Pancreas (tissue), 10 donors: ENCODE data around the gene OSMR. TPM values are rescaled to one million over a fixed set of nuclear protein-coding genes. Genes with fewer than 3 reads are reported as not detected.

Experiments
- ATAC-seq, 4 donors: fragments of 200-7000 bp; cut with Tn5 transposase; one replicate each; pipeline versions ENCODE4 v1.8.0 to v1.9.1; 2020; ENCODE audit warnings: mild to moderate bottlenecking in 4 of 4, moderate library complexity in 4 of 4
- DNase-seq, 6 donors: peaks; one replicate each; pipeline ENCODE4 v3.0.0-alpha.2; 2020
- FAIRE-seq: peaks from 2 replicates; lab custom pipeline; 2012; peaks lifted over from hg19 to GRCh38; lab: Jason Lieb, UNC
- H3K27ac ChIP-seq, 4 donors: fragments of 200-600 bp; sonication (generic); 1 replicate in 3 of 4; 2 replicates in 1 of 4; pipeline versions ENCODE4 v1.5.0 to v1.8.0; 2020
- H3K27me3 ChIP-seq, 4 donors: fragments of 200-600 bp; one replicate each; pipeline ENCODE4 v1.8.0; 2021
- H3K36me3 ChIP-seq, 3 donors: fragments of 200-600 bp; sonication (generic) in 1 of 3; one replicate each; pipeline versions ENCODE4 v1.5.0 to v1.8.0; 2020 to 2021
- H3K4me1 ChIP-seq, 3 donors: fragments of 200-600 bp; one replicate each; pipeline ENCODE4 v1.8.0; 2021
- H3K4me3 ChIP-seq, 4 donors: fragments of 200-600 bp; sonication (generic) in 2 of 4; one replicate each; pipeline versions ENCODE4 v1.5.0 to v1.8.0; 2020 to 2021
- H3K9me3 ChIP-seq, 4 donors: fragments of 200-600 bp; one replicate each; pipeline ENCODE4 v1.8.0; 2021
- WGBS, 2 donors: extraction: QIAGEN DNeasy Blood & Tissue Kit; methylation state at CpG; one replicate each; pipeline ENCODE4 v1.1.7; 2013; 5-methylcytosine and 5-hydroxymethylcytosine counted together
- intact Hi-C, 3 donors: fragments of 100-400 bp; cut with DNase I; formaldehyde crosslinking; loops; one replicate each; pipeline versions ENCODE4 v1.11.1 to v1.14.2; 2022
- polyA plus RNA-seq, 2 donors: library from polyadenylated mRNA; stranded (reverse); fragments of 200-250 nt; gene quantifications; one replicate each; pipeline ENCODE4 v1.2.3, GENCODE V29; 2013
- total RNA-seq, 6 donors: library from RNA; stranded (reverse); fragmentation: NEBNext Ultra II Directional in 4 of 6; extraction: Animal tissue kit (Norgen Biotek cat#: 25700) in 4 of 6; gene quantifications; one replicate each; pipeline versions ENCODE4 v1.2.1 to v1.2.4, GENCODE V29; 2021 to 2023
- TF ChIP-seq, protein P1 (sequence below), 4 donors: fragments of 200-600 bp; sonication (generic) in 3 of 4; IDR thresholded peaks; one replicate each; pipeline versions ENCODE4 v1.5.0 to v1.8.0; 2021; ENCODE audit warnings: antibody characterized with exemption in 4 of 4
- donor health status: healthy with polysubstance abuse.
- donor health status: DM: no; HTN: no; CAD: no; lungs with moderate emphysema.
- donor health status: DM: no; HTN: no; CAD: no.
- donor health status: control.
- donor health status: control.
- donor health status: Bipolar disorder and iron deficiency.
- donor health status: DM: yes; HTN: yes; CAD: no.
- donor health status: DM: no; HTN: no; CAD: no.
- donor health status: DM: no; HTN: no; CAD: no.
- donor health status: DM: yes; HTN: yes; CAD: no.

Gene OSMR
- total and polyA plus RNA-seq, 8 donors: 5.5 to 29.0 (median 9.1) TPM

DNA sequence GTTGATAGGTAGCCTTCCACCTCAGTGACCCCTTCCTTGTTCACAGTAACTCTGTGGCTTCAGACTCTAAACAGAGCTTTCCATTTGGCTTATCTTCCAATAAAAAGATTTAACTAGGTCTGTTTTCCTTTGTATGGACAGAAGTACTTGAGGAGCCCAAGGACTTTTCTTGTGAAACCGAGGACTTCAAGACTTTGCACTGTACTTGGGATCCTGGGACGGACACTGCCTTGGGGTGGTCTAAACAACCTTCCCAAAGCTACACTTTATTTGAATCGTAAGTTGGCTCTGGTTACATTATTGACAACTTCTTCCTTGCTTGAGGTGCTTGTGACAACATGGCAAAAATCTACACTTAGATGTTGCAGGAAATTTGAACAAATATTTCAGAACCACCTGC lies 39.4 kb downstream of the OSMR start:
- FAIRE-seq (no peak), DNase-seq (no peak), ATAC-seq (no peak)
- 85 to 92% methylated on average over 3 of the region's 3 CpGs for WGBS, 2 donors
- Histone ChIP-seq H3K27ac (no peak overlapping the region), H3K4me3 (no peak overlapping the region), H3K27me3 (no peaks in the 10 kb centered on the region), H3K9me3 (no peaks in the 10 kb centered on the region), H3K4me1 (no peaks in the 10 kb centered on the region), H3K36me3 (peaks cover 0 to 6% (median 0%) of the 10 kb centered on the region in 3 donors)
- TF ChIP-seq, protein P1, sequence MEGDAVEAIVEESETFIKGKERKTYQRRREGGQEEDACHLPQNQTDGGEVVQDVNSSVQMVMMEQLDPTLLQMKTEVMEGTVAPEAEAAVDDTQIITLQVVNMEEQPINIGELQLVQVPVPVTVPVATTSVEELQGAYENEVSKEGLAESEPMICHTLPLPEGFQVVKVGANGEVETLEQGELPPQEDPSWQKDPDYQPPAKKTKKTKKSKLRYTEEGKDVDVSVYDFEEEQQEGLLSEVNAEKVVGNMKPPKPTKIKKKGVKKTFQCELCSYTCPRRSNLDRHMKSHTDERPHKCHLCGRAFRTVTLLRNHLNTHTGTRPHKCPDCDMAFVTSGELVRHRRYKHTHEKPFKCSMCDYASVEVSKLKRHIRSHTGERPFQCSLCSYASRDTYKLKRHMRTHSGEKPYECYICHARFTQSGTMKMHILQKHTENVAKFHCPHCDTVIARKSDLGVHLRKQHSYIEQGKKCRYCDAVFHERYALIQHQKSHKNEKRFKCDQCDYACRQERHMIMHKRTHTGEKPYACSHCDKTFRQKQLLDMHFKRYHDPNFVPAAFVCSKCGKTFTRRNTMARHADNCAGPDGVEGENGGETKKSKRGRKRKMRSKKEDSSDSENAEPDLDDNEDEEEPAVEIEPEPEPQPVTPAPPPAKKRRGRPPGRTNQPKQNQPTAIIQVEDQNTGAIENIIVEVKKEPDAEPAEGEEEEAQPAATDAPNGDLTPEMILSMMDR (IDR thresholded peaks at IDR 0.05): no peak
- intact Hi-C loops: no loop called here

- Histone ChIP-seq H3K27me3 (no peaks in the 10 kb centered on the region), H3K27ac (no peak overlapping the region), H3K4me1 (no peaks in the 10 kb centered on the region), H3K4me3 (no peak overlapping the region), H3K36me3 (peaks cover 0 to 6% (median 0%) of the 10 kb centered on the region in 3 donors), H3K9me3 (no peaks in the 10 kb centered on the region)
- FAIRE-seq (no peak), DNase-seq (no peak), ATAC-seq (no peak)
- WGBS, 2 donors: 71 to 81% methylated on average over 8 of the region's 8 CpGs
- intact Hi-C loops: no loop called here
- TF ChIP-seq, protein P1 (IDR thresholded peaks at IDR 0.05): no peak
Measured at GRCh38 chr5:38888041-38888440, 42.2 kb downstream of the OSMR start.

- H3K4me1 ChIP-seq: no peaks in the 10 kb centered on the region
- no peak overlapping the region for H3K27ac ChIP-seq
- H3K4me3 ChIP-seq: no peak overlapping the region
- peaks cover 0 to 6% (median 0%) of the 10 kb centered on the region in 3 donors for H3K36me3 ChIP-seq
- no peaks in the 10 kb centered on the region for H3K27me3 ChIP-seq
- FAIRE-seq (peak; percentile 82), ATAC-seq (no peak), DNase-seq (no peak)
- no peaks in the 10 kb centered on the region for H3K9me3 ChIP-seq
- intact Hi-C loops: no loop called here
- TF ChIP-seq, protein P1 (IDR thresholded peaks at IDR 0.05): no peak
- WGBS, 2 donors: 90 to 98% methylated on average over 1 of the region's 1 CpG
Measured at GRCh38 chr5:38889424-38889823, 43.6 kb downstream of the OSMR start.

- no peak overlapping the region for H3K4me3 ChIP-seq
- DNase-seq (no peak), ATAC-seq (peak in 1 of 4 donors; percentile 23), FAIRE-seq (no peak)
- intact Hi-C loops: no loop called here
- 91 to 93% methylated on average over 6 of the region's 6 CpGs for WGBS, 2 donors
- no peaks in the 10 kb centered on the region for H3K9me3 ChIP-seq
- H3K27me3 ChIP-seq: no peaks in the 10 kb centered on the region
- no peak overlapping the region for H3K27ac ChIP-seq
- TF ChIP-seq, protein P1 (IDR thresholded peaks at IDR 0.05): no peak
- H3K4me1 ChIP-seq: no peaks in the 10 kb centered on the region
- H3K36me3 ChIP-seq: peaks cover 0 to 4% (median 0%) of the 10 kb centered on the region in 3 donors
Measured at GRCh38 chr5:38891563-38891962, 45.8 kb downstream of the OSMR start.

- H3K4me1 ChIP-seq: no peaks in the 10 kb centered on the region
- 94 to 97% methylated on average over 3 of the region's 3 CpGs for WGBS, 2 donors
- no peak overlapping the region for H3K4me3 ChIP-seq
- no peak for FAIRE-seq
- peak in 1 of 4 donors; percentile 11 for ATAC-seq
- intact Hi-C loops: no loop called here
- TF ChIP-seq, protein P1 (IDR thresholded peaks at IDR 0.05): no peak
- no peaks in the 10 kb centered on the region for H3K36me3 ChIP-seq
- no peaks in the 10 kb centered on the region for H3K27me3 ChIP-seq
- no peak for DNase-seq
- H3K9me3 ChIP-seq: no peaks in the 10 kb centered on the region
- no peak overlapping the region for H3K27ac ChIP-seq
Measured at GRCh38 chr5:38892363-38892762, 46.6 kb downstream of the OSMR start.
